Measurements from ENCODE around the gene BAMBI.

GRCh38 chr10:28638392-28638791 lies 38.9 kb upstream of the BAMBI start:
- TF ChIP-seq CTCF (IDR thresholded peaks at IDR 0.05) (no peak), POLR2A (IDR thresholded peaks at IDR 0.05) (no peak)
